RPMI7951 (cell line): ENCODE data around the gene ETF1. TPM values are rescaled to one million over a fixed set of nuclear protein-coding genes. Genes with fewer than 3 reads are reported as not detected.
"Not testable (repeated sequence)": the region's sequence is repeated elsewhere in the genome, so short reads cannot be mapped to it uniquely, and the experiment has no call there.

ENCODE experiments used
- DNase-seq: peaks from one replicate; pipeline ENCODE4 v3.0.0-alpha.2; 2012; ENCODE audit warnings: low read depth
- total RNA-seq: library from RNA; depleted of rRNA; stranded (reverse); fragments of >200 nt; shearing (Covaris generic); gene quantifications from 2 replicates; pipeline ENCODE4 v1.2.3, GENCODE V29; 2014

The ETF1 gene
- total RNA-seq, 1 experiment from 2014 or later, result 88.3 TPM

- no peak for DNase-seq
Observed at GRCh38 chr5:138491284-138491648, 51.8 kb downstream of the ETF1 start.

- no peak for DNase-seq
Observed at GRCh38 chr5:138490648-138491283, 52.3 kb downstream of the ETF1 start.

- DNase-seq, result no peak
Observed at GRCh38 chr5:138489683-138490061, 53.4 kb downstream of the ETF1 start.

- DNase-seq, result peak; percentile 82
Observed at GRCh38 chr5:138488481-138488945, 54.5 kb downstream of the ETF1 start.

GRCh38 chr5:138482638-138483037 is 60.4 kb downstream of the ETF1 start:
- DNase-seq, result no peak

GRCh38 chr5:138476918-138477317 is 66.1 kb downstream of the ETF1 start:
- no peak for DNase-seq

GRCh38 chr5:138473151-138473550 is 69.9 kb downstream of the ETF1 start:
- not testable (repeated sequence) for DNase-seq

- DNase-seq, result no peak
Observed at GRCh38 chr5:138472353-138472752, 70.7 kb downstream of the ETF1 start.

GRCh38 chr5:138471052-138471361 is 72.0 kb downstream of the ETF1 start:
- DNase-seq, result no peak

- peak; percentile 77 for DNase-seq
Observed at GRCh38 chr5:138470322-138471051, 72.5 kb downstream of the ETF1 start.

GRCh38 chr5:138469540-138470321 is 73.3 kb downstream of the ETF1 start:
- DNase-seq, result no peak

- DNase-seq, result no peak
Observed at GRCh38 chr5:138468966-138469539, 74.0 kb downstream of the ETF1 start.

GRCh38 chr5:138468133-138468965 is 74.7 kb downstream of the ETF1 start:
- peak; percentile 48 for DNase-seq

- peak; percentile 51 for DNase-seq
Observed at GRCh38 chr5:138467711-138468132, 75.3 kb downstream of the ETF1 start.

- DNase-seq, result peak; percentile 48
Observed at GRCh38 chr5:138466900-138467710, 75.9 kb downstream of the ETF1 start.

GRCh38 chr5:138466125-138466899 is 76.7 kb downstream of the ETF1 start:
- DNase-seq, result peak; percentile 32

GRCh38 chr5:138465261-138466124 is 77.5 kb downstream of the ETF1 start, which contains the start of gene EGR1:
EGR1 (plus strand) TSS chr5:138465479; CDS start chr5:138465762, 283 bp downstream.
- peak; percentile 91 for DNase-seq

GRCh38 chr5:138464388-138465260 is 78.4 kb downstream of the ETF1 start:
- peak; percentile 97 for DNase-seq
